ENCODE measurements around the gene AMPD2. TPM values are rescaled to one million over a fixed set of nuclear protein-coding genes. Genes with fewer than 3 reads are reported as not detected.

Gene AMPD2
- total and polyA plus RNA-seq, 7 donors = 4.2 to 13.9 (median 8.5) TPM

GRCh38 chr1:109624201-109625010, 4.8 kb downstream of the AMPD2 start:
- Histone ChIP-seq H3K4me1 (peaks cover 4% of the 10 kb centered on the region), H3K4me3 (peak overlapping the region; percentile 18), H3K27me3 (ENCODE audit: insufficient read depth in 3 of 3, low read length in 2 of 3) (peaks cover 0 to 2% (median 1%) of the 10 kb centered on the region in 3 donors), H3K9me3 (no peaks in the 10 kb centered on the region), H3K36me3 (ENCODE audit: insufficient read depth in 1 of 2, low read depth in 1 of 2) (peaks cover 0 to 27% of the 10 kb centered on the region in 2 donors), H3K27ac (no peak overlapping the region)
- WGBS, 3 donors = 68 to 78% (median 72%) methylated on average over 14 to 17 of the region's 17 CpGs
- intact Hi-C loops (cut with DNase I) = no loop called here
- TF ChIP-seq CTCF (IDR thresholded peaks at IDR 0.05) = no peak
- ATAC-seq (no peak), DNase-seq (peak in 1 of 2 donors; percentile 58)

GRCh38 chr1:109625176-109625575, 5.5 kb downstream of the AMPD2 start:
- H3K4me1 ChIP-seq = no peaks in the 10 kb centered on the region
- peaks cover 0 to 1% (median 0%) of the 10 kb centered on the region in 3 donors for H3K27me3 ChIP-seq (ENCODE audit: insufficient read depth in 3 of 3, low read length in 2 of 3)
- ATAC-seq (no peak), DNase-seq (no peak)
- WGBS, 3 donors = 69 to 79% (median 76%) methylated on average over 15 to 16 of the region's 16 CpGs
- H3K36me3 ChIP-seq (ENCODE audit: insufficient read depth in 1 of 2, low read depth in 1 of 2) = peaks cover 0 to 29% of the 10 kb centered on the region in 2 donors
- H3K4me3 ChIP-seq = no peak overlapping the region
- no peak overlapping the region for H3K27ac ChIP-seq
- intact Hi-C loops (cut with DNase I) = no loop called here
- no peak for TF ChIP-seq CTCF (IDR thresholded peaks at IDR 0.05)
- no peaks in the 10 kb centered on the region for H3K9me3 ChIP-seq

- H3K4me3 ChIP-seq = no peak overlapping the region
- TF ChIP-seq CTCF (IDR thresholded peaks at IDR 0.05) = no peak
- no peak for ATAC-seq
- H3K9me3 ChIP-seq = no peaks in the 10 kb centered on the region
- 56 to 69% (median 59%) methylated on average over 32 of the region's 32 CpGs for WGBS, 3 donors
- no peaks in the 10 kb centered on the region for H3K4me1 ChIP-seq
- peaks cover 0 to 32% of the 10 kb centered on the region in 2 donors for H3K36me3 ChIP-seq (ENCODE audit: insufficient read depth in 1 of 2, low read depth in 1 of 2)
- intact Hi-C loops (cut with DNase I) = no loop called here
- peaks cover 0 to 1% (median 0%) of the 10 kb centered on the region in 3 donors for H3K27me3 ChIP-seq (ENCODE audit: insufficient read depth in 3 of 3, low read length in 2 of 3)
- H3K27ac ChIP-seq = no peak overlapping the region
- no peak for DNase-seq
Observed at GRCh38 chr1:109625601-109626560, 6.2 kb downstream of the AMPD2 start.

GRCh38 chr1:109626682-109627408, 7.2 kb downstream of the AMPD2 start:
- ATAC-seq (no peak), DNase-seq (no peak)
- WGBS, 3 donors = 96 to 98% (median 98%) methylated on average over 20 to 21 of the region's 21 CpGs

More at GRCh38 chr1:109626682-109627408, 7.2 kb downstream of the AMPD2 start:
- Histone ChIP-seq H3K36me3 (ENCODE audit: insufficient read depth in 1 of 2, low read depth in 1 of 2) (peaks cover 0 to 38% of the 10 kb centered on the region in 2 donors), H3K4me3 (no peak overlapping the region), H3K9me3 (no peaks in the 10 kb centered on the region), H3K27ac (no peak overlapping the region), H3K27me3 (ENCODE audit: insufficient read depth in 3 of 3, low read length in 2 of 3) (peaks cover 0 to 1% (median 0%) of the 10 kb centered on the region in 3 donors), H3K4me1 (no peaks in the 10 kb centered on the region)
- intact Hi-C loops (cut with DNase I) = no loop called here
- no peak for TF ChIP-seq CTCF (IDR thresholded peaks at IDR 0.05)

All from psoas muscle (tissue), 8 donors.